ENCODE measurements around the gene VEZT. TPM values are rescaled to one million over a fixed set of nuclear protein-coding genes. Genes with fewer than 3 reads are reported as not detected.
A peak's percentile ranks its signal among the peaks of the same experiment; 100 is the strongest.
"Not testable (repeated sequence)": the region's sequence is repeated elsewhere in the genome, so short reads cannot be mapped to it uniquely, and the experiment has no call there.

VEZT gene
- total and polyA plus RNA-seq, 5 donors = 20.8 to 78.6 (median 65.8) TPM

- H3K9me3 ChIP-seq (ENCODE audit: control insufficient read depth, low read length) = no peaks in the 10 kb centered on the region
- H3K4me1 ChIP-seq (ENCODE audit: control insufficient read depth, insufficient read depth, low read length) = no peaks in the 10 kb centered on the region
- intact Hi-C loops (cut with DNase I) = no loop called here
- ATAC-seq (no peak), DNase-seq (no peak)
- no peak overlapping the region for H3K4me3 ChIP-seq (ENCODE audit: low read length)
- H3K27ac ChIP-seq (ENCODE audit: low read length) = no peak overlapping the region
- H3K27me3 ChIP-seq (ENCODE audit: control insufficient read depth, insufficient read depth) = no peaks in the 10 kb centered on the region
Measured at GRCh38 chr12:95323212-95323611, 105.6 kb downstream of the VEZT start.

- H3K9me3 ChIP-seq (ENCODE audit: control insufficient read depth, low read length); H3K27me3 ChIP-seq (ENCODE audit: control insufficient read depth, insufficient read depth); intact Hi-C loops (cut with DNase I); H3K4me1 ChIP-seq (ENCODE audit: control insufficient read depth, insufficient read depth, low read length); ATAC-seq; H3K27ac ChIP-seq (ENCODE audit: low read length); H3K4me3 ChIP-seq (ENCODE audit: low read length): not testable (repeated sequence)
- WGBS = 79% methylated on average over 7 of the region's 7 CpGs
- peak in 1 of 3 donors; percentile 23 for DNase-seq
Measured at GRCh38 chr12:95324246-95324645, 106.6 kb downstream of the VEZT start.

- intact Hi-C loops (cut with DNase I) = no loop called here
- ATAC-seq (no peak), DNase-seq (no peak)
- Histone ChIP-seq H3K4me3 (ENCODE audit: low read length) (no peak overlapping the region), H3K9me3 (ENCODE audit: control insufficient read depth, low read length) (no peaks in the 10 kb centered on the region), H3K27ac (ENCODE audit: low read length) (no peak overlapping the region), H3K4me1 (ENCODE audit: control insufficient read depth, insufficient read depth, low read length) (no peaks in the 10 kb centered on the region), H3K27me3 (ENCODE audit: control insufficient read depth, insufficient read depth) (no peaks in the 10 kb centered on the region)
- WGBS = 97% methylated on average over 4 of the region's 4 CpGs
Measured at GRCh38 chr12:95325501-95325900, 107.9 kb downstream of the VEZT start.

- no peak overlapping the region for H3K27ac ChIP-seq (ENCODE audit: low read length)
- intact Hi-C loops (cut with DNase I) = no loop called here
- no peaks in the 10 kb centered on the region for H3K4me1 ChIP-seq (ENCODE audit: control insufficient read depth, insufficient read depth, low read length)
Measured at GRCh38 chr12:95326445-95326844, 108.8 kb downstream of the VEZT start.

GRCh38 chr12:95326855-95327254 is 109.2 kb downstream of the VEZT start:
- Histone ChIP-seq H3K27me3 (ENCODE audit: control insufficient read depth, insufficient read depth) (no peaks in the 10 kb centered on the region), H3K27ac (ENCODE audit: low read length) (no peak overlapping the region), H3K4me1 (ENCODE audit: control insufficient read depth, insufficient read depth, low read length) (no peaks in the 10 kb centered on the region), H3K9me3 (ENCODE audit: control insufficient read depth, low read length) (no peaks in the 10 kb centered on the region), H3K4me3 (ENCODE audit: low read length) (no peak overlapping the region)
- ATAC-seq (no peak), DNase-seq (no peak)
- WGBS = 82% methylated on average over 5 of the region's 5 CpGs
- intact Hi-C loops (cut with DNase I) = no loop called here

More at GRCh38 chr12:95326445-95326844, 108.8 kb downstream of the VEZT start:
- DNase-seq = no peak
- 40% methylated on average over 1 of the region's 1 CpG for WGBS
- no peak overlapping the region for H3K4me3 ChIP-seq (ENCODE audit: low read length)
- no peaks in the 10 kb centered on the region for H3K27me3 ChIP-seq (ENCODE audit: control insufficient read depth, insufficient read depth)
- H3K9me3 ChIP-seq (ENCODE audit: control insufficient read depth, low read length) = no peaks in the 10 kb centered on the region
- ATAC-seq = no peak

GRCh38 chr12:95328708-95329107 is 111.1 kb downstream of the VEZT start:
- DNase-seq (no peak), ATAC-seq (no peak)
- intact Hi-C loops (cut with DNase I) = no loop called here
- Histone ChIP-seq H3K9me3 (ENCODE audit: control insufficient read depth, low read length) (no peaks in the 10 kb centered on the region), H3K27me3 (ENCODE audit: control insufficient read depth, insufficient read depth) (no peaks in the 10 kb centered on the region), H3K4me1 (ENCODE audit: control insufficient read depth, insufficient read depth, low read length) (no peaks in the 10 kb centered on the region), H3K4me3 (ENCODE audit: low read length) (no peak overlapping the region), H3K27ac (ENCODE audit: low read length) (no peak overlapping the region)

DNA sequence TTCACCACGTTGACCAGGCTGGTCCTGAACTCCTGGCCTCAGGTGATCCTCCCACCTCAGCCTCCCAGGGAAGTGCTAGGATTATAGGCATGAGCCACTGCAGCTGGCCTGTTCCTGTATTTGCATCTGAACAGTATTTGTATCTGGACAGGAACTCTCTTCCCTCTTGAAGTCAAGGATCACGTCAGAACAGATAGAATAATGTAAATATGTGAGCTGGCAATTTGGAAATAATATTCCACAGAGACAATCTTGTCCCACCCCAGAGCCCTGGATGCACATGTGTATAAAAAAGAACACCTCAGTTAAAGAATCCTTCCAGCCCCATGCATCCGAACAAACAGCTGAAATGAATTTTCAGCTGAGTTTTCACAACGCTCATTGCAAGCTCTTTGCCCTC is 118.3 kb downstream of the VEZT start:
- Histone ChIP-seq H3K4me3 (ENCODE audit: low read length) (no peak overlapping the region), H3K4me1 (ENCODE audit: control insufficient read depth, insufficient read depth, low read length) (no peaks in the 10 kb centered on the region), H3K27me3 (ENCODE audit: control insufficient read depth, insufficient read depth) (no peaks in the 10 kb centered on the region), H3K9me3 (ENCODE audit: control insufficient read depth, low read length) (no peaks in the 10 kb centered on the region), H3K27ac (ENCODE audit: low read length) (no peak overlapping the region)
- DNase-seq = no peak
- 28% methylated on average over 4 of the region's 4 CpGs for WGBS
- no peak for ATAC-seq
- intact Hi-C loops (cut with DNase I) = loop anchor here in 3 of 4 donors (2.0 to 5.0 kb wide), 2 partner anchors 219 kb away; no protein-coding TSS in a partner anchor

- WGBS = 17% methylated on average over 10 of the region's 10 CpGs
- no peaks in the 10 kb centered on the region for H3K9me3 ChIP-seq (ENCODE audit: control insufficient read depth, low read length)
- peak; percentile 93 to 94 for ATAC-seq
- H3K27ac ChIP-seq (ENCODE audit: low read length) = peak overlapping the region; percentile 17
- DNase-seq = peak; percentile 60 to 84 (median 79)
- no peaks in the 10 kb centered on the region for H3K4me1 ChIP-seq (ENCODE audit: control insufficient read depth, insufficient read depth, low read length)
- intact Hi-C loops (cut with DNase I) = loop anchor here in 2 of 4 donors (2.0 to 5.0 kb wide), 2 partner anchors 219 to 220 kb away; no protein-coding TSS in a partner anchor
- H3K27me3 ChIP-seq (ENCODE audit: control insufficient read depth, insufficient read depth) = no peaks in the 10 kb centered on the region
- no peak overlapping the region for H3K4me3 ChIP-seq (ENCODE audit: low read length)
Measured at GRCh38 chr12:95336387-95337067, 118.9 kb downstream of the VEZT start.

- 36% methylated on average over 5 of the region's 5 CpGs for WGBS
- H3K9me3 ChIP-seq (ENCODE audit: control insufficient read depth, low read length) = no peaks in the 10 kb centered on the region
- intact Hi-C loops (cut with DNase I) = loop anchor here in 2 of 4 donors (2.0 to 5.0 kb wide), 2 partner anchors 220 kb away; no protein-coding TSS in a partner anchor
- H3K4me1 ChIP-seq (ENCODE audit: control insufficient read depth, insufficient read depth, low read length) = no peaks in the 10 kb centered on the region
- no peak for DNase-seq
- H3K27ac ChIP-seq (ENCODE audit: low read length) = no peak overlapping the region
- no peaks in the 10 kb centered on the region for H3K27me3 ChIP-seq (ENCODE audit: control insufficient read depth, insufficient read depth)
- H3K4me3 ChIP-seq (ENCODE audit: low read length) = no peak overlapping the region
- no peak for ATAC-seq
Measured at GRCh38 chr12:95337146-95337545, 119.5 kb downstream of the VEZT start.

DNA sequence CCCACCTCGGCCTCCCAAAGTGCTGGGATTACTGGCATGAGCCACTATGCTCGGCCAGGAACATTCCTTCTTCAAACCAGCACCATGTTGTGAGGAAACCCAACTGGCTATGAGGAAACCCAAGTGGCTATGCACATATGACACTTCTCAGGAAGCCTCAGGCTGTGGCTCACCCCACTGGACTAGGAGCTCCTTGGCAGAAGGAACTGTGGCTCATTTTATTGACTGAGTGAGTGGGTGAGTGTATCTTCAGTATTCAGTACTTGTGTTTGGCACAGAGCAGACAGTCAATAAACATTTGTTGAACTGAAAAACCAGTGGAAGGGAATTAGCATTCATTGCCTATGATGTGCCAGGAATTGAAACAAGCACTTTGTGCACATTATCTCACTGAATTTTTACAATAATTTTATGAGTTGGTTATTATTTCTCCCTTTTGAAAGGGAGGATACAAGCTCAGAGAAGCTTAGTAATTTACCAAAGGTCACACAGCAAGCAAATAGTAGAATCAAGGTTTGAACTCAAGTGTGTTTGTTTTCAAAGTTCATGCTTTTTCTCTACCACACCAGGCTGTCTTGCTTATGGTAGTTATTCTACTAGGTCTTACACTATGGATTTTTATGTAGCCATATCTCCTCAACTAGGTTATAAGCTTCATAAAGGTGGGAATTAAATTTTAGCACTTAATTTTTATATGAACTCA is 121.6 kb downstream of the VEZT start:
- Histone ChIP-seq H3K27ac (ENCODE audit: low read length) (no peak overlapping the region), H3K4me1 (ENCODE audit: control insufficient read depth, insufficient read depth, low read length) (no peaks in the 10 kb centered on the region), H3K9me3 (ENCODE audit: control insufficient read depth, low read length) (no peaks in the 10 kb centered on the region), H3K4me3 (ENCODE audit: low read length) (no peak overlapping the region), H3K27me3 (ENCODE audit: control insufficient read depth, insufficient read depth) (no peaks in the 10 kb centered on the region)
- intact Hi-C loops (cut with DNase I) = loop anchor here in 1 of 4 donors (5.0 kb wide), 1 partner anchor 222 kb away; no protein-coding TSS in a partner anchor
- ATAC-seq (no peak), DNase-seq (no peak)
- WGBS = 88% methylated on average over 2 of the region's 2 CpGs

GRCh38 chr12:95342008-95342407 is 124.4 kb downstream of the VEZT start:
- no peaks in the 10 kb centered on the region for H3K4me1 ChIP-seq (ENCODE audit: control insufficient read depth, insufficient read depth, low read length)
- no peak overlapping the region for H3K27ac ChIP-seq (ENCODE audit: low read length)
- H3K9me3 ChIP-seq (ENCODE audit: control insufficient read depth, low read length) = no peaks in the 10 kb centered on the region
- no peaks in the 10 kb centered on the region for H3K27me3 ChIP-seq (ENCODE audit: control insufficient read depth, insufficient read depth)
- DNase-seq (no peak), ATAC-seq (no peak)
- WGBS = 96% methylated on average over 1 of the region's 1 CpG
- intact Hi-C loops (cut with DNase I) = loop anchor here in 1 of 4 donors (10.0 kb wide), 1 partner anchor 193 kb away; no protein-coding TSS in a partner anchor
- no peak overlapping the region for H3K4me3 ChIP-seq (ENCODE audit: low read length)

Measured in right cardiac atrium (tissue), 5 donors.